ENCODE results near the gene XXYLT1. TPM values are rescaled to one million over a fixed set of nuclear protein-coding genes. Genes with fewer than 3 reads are reported as not detected.

Gene XXYLT1
- polyA plus RNA-seq, 4 donors = 0.81 to 11.7 (median 4.6) TPM

DNA sequence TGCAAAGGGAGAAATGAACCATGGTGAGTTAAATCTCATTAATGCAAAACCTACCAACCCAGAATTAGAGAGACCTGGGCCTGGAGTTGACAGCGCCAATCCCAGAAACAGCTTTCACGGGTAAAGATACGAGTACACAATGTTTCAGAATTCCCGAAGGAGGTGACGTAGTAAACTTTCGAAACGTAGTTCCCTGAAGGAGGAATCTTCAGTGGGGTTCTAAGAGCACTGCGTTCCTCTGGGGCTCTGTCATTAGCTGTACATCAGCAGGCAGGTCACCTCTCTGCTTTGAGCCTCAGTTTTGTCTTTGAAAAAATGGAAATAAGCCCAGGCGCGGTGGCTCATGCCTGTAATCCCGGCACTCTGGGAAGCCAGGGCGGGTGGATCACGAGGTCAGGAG, 152.3 kb downstream of the XXYLT1 start:
- FAIRE-seq = no peak
- Histone ChIP-seq H3K27me3 (ENCODE audit: control insufficient read depth in 3 of 3, insufficient read depth in 3 of 3, low read length in 3 of 3) (no peaks in the 10 kb centered on the region), H3K4me3 (ENCODE audit: low read depth in 1 of 3, low read length in 3 of 3) (no peak overlapping the region), H3K27ac (ENCODE audit: low read depth in 1 of 3, low read length in 2 of 3) (peak overlapping the region in 2 of 3 donors; percentile 69 to 70), H3K36me3 (ENCODE audit: control insufficient read depth in 3 of 3, insufficient read depth in 2 of 3, low read depth in 1 of 3, low read length in 3 of 3) (peaks cover 0 to 6% (median 0%) of the 10 kb centered on the region in 3 donors), H3K9me3 (ENCODE audit: control insufficient read depth in 2 of 2, insufficient read depth in 1 of 2, low read depth in 1 of 2, low read length in 1 of 2) (no peaks in the 10 kb centered on the region), H3K4me1 (ENCODE audit: control insufficient read depth in 3 of 3, insufficient read depth in 2 of 3, low read depth in 1 of 3, low read length in 2 of 3) (peaks cover 2 to 32% (median 11%) of the 10 kb centered on the region in 3 donors)
- 88 to 91% (median 90%) methylated on average over 13 of the region's 13 CpGs for WGBS, 3 donors
- no peak for DNase-seq

DNA sequence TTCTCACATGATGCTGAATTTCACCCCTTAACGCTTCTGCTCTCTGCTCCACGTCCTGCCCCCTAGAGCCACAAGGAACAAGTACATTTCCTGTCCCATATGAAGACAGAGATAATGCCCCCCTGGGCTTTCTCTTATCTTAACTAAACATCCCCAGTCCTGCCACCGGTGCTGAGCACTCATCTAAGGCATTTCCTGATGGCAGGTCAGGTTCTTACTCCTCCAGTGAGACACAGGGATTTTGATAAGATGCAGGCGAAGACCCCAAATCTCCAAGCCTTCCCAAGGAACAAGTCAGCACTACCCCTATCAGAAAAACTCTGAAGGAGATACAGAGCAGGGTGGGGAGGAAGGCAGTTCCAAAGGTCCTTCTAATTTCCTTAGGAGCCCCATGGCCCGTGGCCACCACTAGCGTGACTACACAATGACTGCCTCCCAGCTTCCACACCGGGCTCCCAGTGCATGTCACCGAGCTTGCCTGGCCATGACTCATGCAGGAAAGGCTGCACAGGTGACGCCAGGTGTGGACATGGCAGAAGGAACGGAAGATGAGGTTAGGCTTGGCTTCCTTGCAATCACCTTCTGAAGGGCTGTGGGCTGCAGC, 152.9 kb downstream of the XXYLT1 start:
- no peak for FAIRE-seq
- 20 to 44% (median 30%) methylated on average over 10 of the region's 10 CpGs for WGBS, 3 donors
- peaks cover 2 to 32% (median 11%) of the 10 kb centered on the region in 3 donors for H3K4me1 ChIP-seq (ENCODE audit: control insufficient read depth in 3 of 3, insufficient read depth in 2 of 3, low read depth in 1 of 3, low read length in 2 of 3)
- H3K9me3 ChIP-seq (ENCODE audit: control insufficient read depth in 2 of 2, insufficient read depth in 1 of 2, low read depth in 1 of 2, low read length in 1 of 2) = no peaks in the 10 kb centered on the region
- peaks cover 0 to 6% (median 0%) of the 10 kb centered on the region in 3 donors for H3K36me3 ChIP-seq (ENCODE audit: control insufficient read depth in 3 of 3, insufficient read depth in 2 of 3, low read depth in 1 of 3, low read length in 3 of 3)
- H3K27ac ChIP-seq (ENCODE audit: low read depth in 1 of 3, low read length in 2 of 3) = peak overlapping the region in 2 of 3 donors; percentile 69 to 70
- DNase-seq = peak; percentile 85 to 94
- no peaks in the 10 kb centered on the region for H3K27me3 ChIP-seq (ENCODE audit: control insufficient read depth in 3 of 3, insufficient read depth in 3 of 3, low read length in 3 of 3)
- H3K4me3 ChIP-seq (ENCODE audit: low read depth in 1 of 3, low read length in 3 of 3) = no peak overlapping the region

DNA sequence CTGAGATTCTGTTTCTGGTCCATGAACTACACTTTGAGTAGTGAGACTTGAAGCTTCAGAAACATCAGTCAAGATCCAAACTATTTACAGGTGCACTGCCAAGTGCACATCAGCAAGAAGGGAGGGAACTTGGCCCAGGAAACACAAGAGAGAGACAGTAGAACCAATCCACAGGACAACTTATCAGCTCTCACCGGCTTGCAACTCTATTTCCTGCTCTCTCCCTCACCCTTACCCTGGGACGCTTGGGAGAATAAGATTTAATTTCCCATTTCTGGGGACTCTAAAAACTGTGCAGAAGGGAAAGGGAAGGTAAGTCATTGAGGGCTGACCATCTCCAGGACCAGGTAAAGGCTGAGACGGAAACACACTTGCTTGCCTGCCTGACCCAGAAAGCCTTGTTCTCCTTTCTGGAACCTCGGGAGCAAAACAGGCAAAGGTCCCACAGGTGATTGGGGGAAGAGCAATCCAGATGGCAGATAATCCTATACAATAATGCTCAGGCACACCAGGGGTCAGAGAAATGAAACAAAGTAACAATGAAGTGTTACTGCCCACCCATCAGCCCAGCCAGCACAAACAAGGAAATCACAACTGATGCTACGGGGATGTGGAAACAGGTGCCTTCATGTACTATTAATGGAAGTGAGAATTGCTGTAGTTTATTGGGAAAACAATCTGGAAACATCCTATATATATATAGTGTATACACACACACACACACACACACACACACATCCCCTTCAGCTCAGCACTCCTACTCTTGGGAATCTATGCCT, 154.4 kb downstream of the XXYLT1 start:
- H3K27me3 ChIP-seq (ENCODE audit: control insufficient read depth in 3 of 3, insufficient read depth in 3 of 3, low read length in 3 of 3) = no peaks in the 10 kb centered on the region
- DNase-seq = peak; percentile 13 to 20
- no peak for FAIRE-seq

DNA sequence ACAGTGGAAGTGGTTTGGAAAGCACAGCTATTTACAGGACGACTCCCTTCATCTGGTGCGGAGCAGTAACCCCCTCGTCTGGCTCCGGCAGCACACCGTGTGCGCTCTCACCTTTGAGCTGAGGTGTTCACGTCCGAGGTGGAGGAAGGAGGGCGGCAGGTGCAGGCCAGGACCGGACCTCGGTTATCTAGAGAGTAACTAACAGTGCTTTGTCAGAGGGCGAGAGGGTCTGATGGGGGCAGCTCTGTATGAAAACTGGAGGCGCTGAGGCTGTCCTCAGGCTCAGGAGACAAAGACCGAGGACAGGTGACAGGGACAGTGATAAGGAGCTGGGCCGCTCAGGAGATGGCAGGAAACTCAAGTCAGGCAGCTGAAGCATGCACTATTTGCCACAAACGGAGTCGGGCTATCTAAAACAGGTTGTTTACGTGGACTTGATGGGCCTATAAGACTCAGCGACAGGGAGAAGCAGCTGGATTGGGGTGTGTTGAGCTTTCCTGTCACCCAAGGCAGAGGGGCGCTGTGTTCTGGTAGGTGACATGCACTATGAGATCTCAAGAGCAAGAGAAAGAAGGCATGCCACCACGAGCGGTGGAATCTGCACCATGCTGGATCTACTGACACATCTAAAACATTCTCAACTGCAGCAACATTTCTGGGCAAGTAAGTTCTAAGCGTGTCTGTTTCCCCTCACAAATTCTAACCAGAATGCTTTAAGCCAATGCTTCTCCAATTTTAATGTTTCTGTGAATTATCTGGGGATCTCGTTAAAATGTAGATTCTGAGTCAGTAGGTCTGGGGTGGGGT, 155.2 kb downstream of the XXYLT1 start:
- FAIRE-seq (no peak), DNase-seq (peak; percentile 11 to 51)
- Histone ChIP-seq H3K9me3 (ENCODE audit: control insufficient read depth in 2 of 2, insufficient read depth in 1 of 2, low read depth in 1 of 2, low read length in 1 of 2) (no peaks in the 10 kb centered on the region), H3K36me3 (ENCODE audit: control insufficient read depth in 3 of 3, insufficient read depth in 2 of 3, low read depth in 1 of 3, low read length in 3 of 3) (peaks cover 0 to 6% (median 0%) of the 10 kb centered on the region in 3 donors), H3K27me3 (ENCODE audit: control insufficient read depth in 3 of 3, insufficient read depth in 3 of 3, low read length in 3 of 3) (no peaks in the 10 kb centered on the region), H3K27ac (ENCODE audit: low read depth in 1 of 3, low read length in 2 of 3) (peak overlapping the region in 1 of 3 donors; percentile 8), H3K4me3 (ENCODE audit: low read depth in 1 of 3, low read length in 3 of 3) (no peak overlapping the region), H3K4me1 (ENCODE audit: control insufficient read depth in 3 of 3, insufficient read depth in 2 of 3, low read depth in 1 of 3, low read length in 2 of 3) (peaks cover 2 to 32% (median 11%) of the 10 kb centered on the region in 3 donors)
- WGBS, 3 donors = 59 to 76% (median 62%) methylated on average over 23 to 24 of the region's 24 CpGs

More for the DNA sequence above, 154.4 kb downstream of the XXYLT1 start:
- H3K4me1 ChIP-seq (ENCODE audit: control insufficient read depth in 3 of 3, insufficient read depth in 2 of 3, low read depth in 1 of 3, low read length in 2 of 3) = peaks cover 2 to 32% (median 11%) of the 10 kb centered on the region in 3 donors
- no peak overlapping the region for H3K4me3 ChIP-seq (ENCODE audit: low read depth in 1 of 3, low read length in 3 of 3)
- no peak overlapping the region for H3K27ac ChIP-seq (ENCODE audit: low read depth in 1 of 3, low read length in 2 of 3)
- H3K9me3 ChIP-seq (ENCODE audit: control insufficient read depth in 2 of 2, insufficient read depth in 1 of 2, low read depth in 1 of 2, low read length in 1 of 2) = no peaks in the 10 kb centered on the region
- H3K36me3 ChIP-seq (ENCODE audit: control insufficient read depth in 3 of 3, insufficient read depth in 2 of 3, low read depth in 1 of 3, low read length in 3 of 3) = peaks cover 0 to 6% (median 0%) of the 10 kb centered on the region in 3 donors
- WGBS, 3 donors = 32 to 55% (median 52%) methylated on average over 5 of the region's 5 CpGs

DNA sequence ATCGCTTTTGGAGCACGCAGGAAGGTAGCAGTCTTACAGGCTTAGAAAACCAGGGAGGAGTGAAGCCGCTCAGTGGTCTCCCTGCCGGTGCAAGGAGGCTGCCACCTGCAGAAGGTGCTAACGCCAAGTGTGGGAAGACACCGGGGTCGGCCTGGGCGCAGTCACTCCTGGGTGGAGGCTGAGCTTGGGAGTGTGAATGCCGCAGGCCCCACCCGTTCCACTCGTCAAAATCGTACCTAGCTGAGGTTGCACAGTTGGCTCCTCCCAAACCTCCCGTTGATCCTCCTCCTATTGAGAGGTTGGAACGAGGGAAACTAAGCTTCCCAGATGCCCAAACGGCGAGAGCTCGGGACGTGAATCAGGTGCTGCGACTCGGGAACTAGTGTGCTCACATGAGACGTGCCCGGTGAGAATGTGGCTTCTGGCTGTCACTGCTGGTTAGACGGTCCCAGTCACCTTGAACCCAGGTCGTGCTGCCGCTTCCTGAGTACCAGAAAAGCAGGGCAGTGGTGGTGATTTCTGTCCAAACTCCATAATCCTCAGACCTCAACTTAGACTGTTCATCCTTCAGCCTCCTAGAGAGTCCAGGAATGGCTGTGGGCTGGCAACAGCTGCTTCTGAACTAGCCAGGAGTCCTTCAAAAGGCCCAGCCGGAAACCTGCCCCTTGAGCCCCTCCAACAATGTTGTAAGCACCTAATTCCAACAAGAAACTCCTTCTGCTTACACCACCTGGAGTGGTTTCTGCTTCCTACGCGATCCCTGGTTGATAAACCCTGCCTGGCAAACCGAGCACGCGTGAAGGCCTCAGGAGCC, 156.0 kb downstream of the XXYLT1 start:
- H3K27ac ChIP-seq (ENCODE audit: low read depth in 1 of 3, low read length in 2 of 3) = no peak overlapping the region
- H3K36me3 ChIP-seq (ENCODE audit: control insufficient read depth in 3 of 3, insufficient read depth in 2 of 3, low read depth in 1 of 3, low read length in 3 of 3) = peaks cover 0 to 6% (median 0%) of the 10 kb centered on the region in 3 donors
- no peak for FAIRE-seq
- H3K4me3 ChIP-seq (ENCODE audit: low read depth in 1 of 3, low read length in 3 of 3) = no peak overlapping the region
- no peaks in the 10 kb centered on the region for H3K27me3 ChIP-seq (ENCODE audit: control insufficient read depth in 3 of 3, insufficient read depth in 3 of 3, low read length in 3 of 3)
- no peaks in the 10 kb centered on the region for H3K9me3 ChIP-seq (ENCODE audit: control insufficient read depth in 2 of 2, insufficient read depth in 1 of 2, low read depth in 1 of 2, low read length in 1 of 2)
- WGBS, 3 donors = 83 to 89% (median 84%) methylated on average over 31 of the region's 31 CpGs
- peaks cover 2 to 32% (median 11%) of the 10 kb centered on the region in 3 donors for H3K4me1 ChIP-seq (ENCODE audit: control insufficient read depth in 3 of 3, insufficient read depth in 2 of 3, low read depth in 1 of 3, low read length in 2 of 3)
- no peak for DNase-seq

DNA sequence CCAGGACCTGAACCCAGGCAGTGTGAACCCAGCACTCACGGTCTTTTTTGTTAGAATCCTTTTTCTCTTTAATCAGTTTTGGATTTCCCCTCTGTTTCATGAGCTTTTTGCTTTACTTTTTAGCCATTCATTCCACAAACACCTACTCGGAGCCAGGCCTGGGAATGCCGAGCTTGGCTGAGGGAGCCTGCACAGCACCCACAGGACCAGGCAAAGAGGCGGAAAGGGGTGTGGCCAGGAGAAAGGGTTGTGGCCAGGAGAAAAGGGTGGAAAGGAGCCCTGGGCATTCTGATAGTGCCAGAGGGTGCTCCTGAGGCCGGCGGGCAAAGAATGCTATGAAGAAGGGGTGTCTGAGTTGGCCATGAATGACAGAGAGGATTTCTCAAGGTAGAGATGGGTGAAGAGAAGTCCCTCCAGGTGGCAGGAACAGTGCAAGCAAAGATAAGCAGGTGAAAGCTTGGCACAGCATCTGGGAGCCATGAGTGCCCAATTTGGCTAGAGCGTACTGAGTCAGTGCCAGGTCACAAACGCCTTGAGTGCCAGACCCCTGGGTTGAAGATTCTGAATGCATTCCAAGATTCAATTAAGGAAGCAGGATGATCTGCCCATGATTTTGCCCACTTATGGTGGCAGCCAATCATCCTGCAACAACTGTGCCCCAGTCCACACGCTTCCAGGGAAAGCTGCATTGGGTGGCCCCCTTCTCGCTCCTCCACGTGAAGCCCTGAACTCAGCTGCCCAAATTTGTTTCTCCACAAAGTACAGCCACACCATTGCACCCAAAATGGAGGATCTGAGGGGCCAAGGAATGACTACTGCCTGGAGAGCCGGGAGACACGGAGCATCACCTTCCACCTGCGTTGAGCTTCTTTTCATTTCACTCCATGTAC, 157.2 kb downstream of the XXYLT1 start:
- Histone ChIP-seq H3K27ac (ENCODE audit: low read depth in 1 of 3, low read length in 2 of 3) (no peak overlapping the region), H3K9me3 (ENCODE audit: control insufficient read depth in 2 of 2, insufficient read depth in 1 of 2, low read depth in 1 of 2, low read length in 1 of 2) (no peaks in the 10 kb centered on the region), H3K4me1 (ENCODE audit: control insufficient read depth in 3 of 3, insufficient read depth in 2 of 3, low read depth in 1 of 3, low read length in 2 of 3) (peaks cover 2 to 23% (median 10%) of the 10 kb centered on the region in 3 donors), H3K36me3 (ENCODE audit: control insufficient read depth in 3 of 3, insufficient read depth in 2 of 3, low read depth in 1 of 3, low read length in 3 of 3) (peaks cover 0 to 8% (median 0%) of the 10 kb centered on the region in 3 donors), H3K27me3 (ENCODE audit: control insufficient read depth in 3 of 3, insufficient read depth in 3 of 3, low read length in 3 of 3) (no peaks in the 10 kb centered on the region), H3K4me3 (ENCODE audit: low read depth in 1 of 3, low read length in 3 of 3) (no peak overlapping the region)
- DNase-seq = no peak
- FAIRE-seq = no peak
- 86 to 90% (median 90%) methylated on average over 14 of the region's 14 CpGs for WGBS, 3 donors

DNA sequence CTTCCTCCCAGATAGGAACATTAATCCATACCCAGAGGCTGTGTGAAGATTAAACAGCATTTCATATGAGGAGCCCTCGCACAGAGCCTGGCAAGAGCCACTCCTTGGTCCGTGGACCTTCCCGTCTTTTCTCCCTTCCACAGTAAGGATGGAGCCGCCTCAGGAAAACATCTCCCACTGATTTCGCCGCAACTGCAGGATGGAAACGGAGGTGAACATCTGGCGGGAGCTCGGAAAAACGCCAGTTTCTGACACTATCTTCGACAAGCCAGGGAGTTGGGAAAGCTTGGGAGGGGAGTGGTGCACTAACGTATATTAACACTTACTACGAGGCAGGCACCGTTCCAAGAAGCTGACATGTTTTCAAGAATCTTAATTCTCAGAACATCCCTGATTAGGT, 157.9 kb downstream of the XXYLT1 start:
- Histone ChIP-seq H3K27me3 (ENCODE audit: control insufficient read depth in 3 of 3, insufficient read depth in 3 of 3, low read length in 3 of 3) (no peaks in the 10 kb centered on the region), H3K9me3 (ENCODE audit: control insufficient read depth in 2 of 2, insufficient read depth in 1 of 2, low read depth in 1 of 2, low read length in 1 of 2) (no peaks in the 10 kb centered on the region), H3K4me1 (ENCODE audit: control insufficient read depth in 3 of 3, insufficient read depth in 2 of 3, low read depth in 1 of 3, low read length in 2 of 3) (peaks cover 2 to 16% (median 5%) of the 10 kb centered on the region in 3 donors), H3K4me3 (ENCODE audit: low read depth in 1 of 3, low read length in 3 of 3) (no peak overlapping the region), H3K27ac (ENCODE audit: low read depth in 1 of 3, low read length in 2 of 3) (no peak overlapping the region), H3K36me3 (ENCODE audit: control insufficient read depth in 3 of 3, insufficient read depth in 2 of 3, low read depth in 1 of 3, low read length in 3 of 3) (peaks cover 0 to 8% (median 0%) of the 10 kb centered on the region in 3 donors)
- FAIRE-seq (no peak), DNase-seq (no peak)
- 89 to 94% (median 90%) methylated on average over 14 of the region's 14 CpGs for WGBS, 3 donors

Measured in small intestine (tissue), 7 donors.